ENCODE results near the gene SHISA6.

Gene SHISA6

GRCh38 chr17:11264183-11264871, 23.3 kb downstream of the SHISA6 start:
- in situ Hi-C loops (cut with MboI; ENCODE audit: low sequenced_read_pairs): no loop called here

DNA sequence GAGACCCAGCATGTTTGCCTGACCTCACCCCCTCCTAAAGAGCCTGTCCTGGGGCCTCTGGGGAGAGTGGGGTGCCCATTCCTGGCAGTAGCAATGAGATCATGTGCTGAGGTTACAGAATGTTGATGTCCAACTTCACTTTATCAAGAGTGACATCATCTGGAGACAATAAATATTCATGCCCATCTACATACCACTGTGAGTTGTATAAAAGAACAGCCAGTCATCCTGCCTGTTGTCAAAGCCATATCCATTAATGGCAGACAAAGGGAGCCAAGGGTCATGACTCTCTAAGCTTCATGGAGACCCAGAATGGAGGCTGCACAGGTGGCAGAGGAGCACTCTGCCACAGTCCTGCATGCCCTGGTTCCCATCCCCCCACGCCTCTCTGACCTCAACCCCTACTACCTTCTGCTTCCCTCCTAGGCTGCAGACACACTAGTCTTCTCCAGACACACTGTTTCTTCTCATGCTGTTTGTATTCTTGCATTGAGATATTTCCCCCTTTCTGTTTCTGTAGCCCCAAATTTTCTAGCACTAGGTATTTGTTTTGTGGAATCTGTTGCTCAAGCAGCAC, 27.1 kb downstream of the SHISA6 start:
- in situ Hi-C loops (cut with MboI; ENCODE audit: low sequenced_read_pairs): no loop called here

DNA sequence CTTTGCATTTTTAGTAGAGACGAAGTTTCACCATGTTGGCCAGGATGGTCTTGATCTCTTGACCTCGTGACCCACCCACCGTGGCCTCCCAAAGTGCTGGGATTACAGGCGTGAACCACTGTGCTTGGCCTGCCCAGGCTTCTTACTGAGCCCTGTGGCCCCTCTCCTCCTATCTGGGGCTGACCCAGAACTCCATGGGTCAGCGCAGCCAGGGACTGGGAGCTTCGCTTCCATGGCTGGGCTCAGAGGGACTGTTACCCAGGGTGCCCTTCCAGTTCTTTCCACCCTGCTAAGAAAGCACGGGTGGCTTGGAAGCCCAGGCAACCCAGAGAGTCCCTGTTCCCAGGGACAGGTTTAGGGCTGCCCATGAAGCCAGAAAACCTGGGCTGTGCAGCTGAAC, 28.2 kb downstream of the SHISA6 start:
- in situ Hi-C loops (cut with MboI; ENCODE audit: low sequenced_read_pairs): no loop called here

GRCh38 chr17:11272191-11272590, 31.2 kb downstream of the SHISA6 start:
- in situ Hi-C loops (cut with MboI; ENCODE audit: low sequenced_read_pairs): no loop called here

DNA sequence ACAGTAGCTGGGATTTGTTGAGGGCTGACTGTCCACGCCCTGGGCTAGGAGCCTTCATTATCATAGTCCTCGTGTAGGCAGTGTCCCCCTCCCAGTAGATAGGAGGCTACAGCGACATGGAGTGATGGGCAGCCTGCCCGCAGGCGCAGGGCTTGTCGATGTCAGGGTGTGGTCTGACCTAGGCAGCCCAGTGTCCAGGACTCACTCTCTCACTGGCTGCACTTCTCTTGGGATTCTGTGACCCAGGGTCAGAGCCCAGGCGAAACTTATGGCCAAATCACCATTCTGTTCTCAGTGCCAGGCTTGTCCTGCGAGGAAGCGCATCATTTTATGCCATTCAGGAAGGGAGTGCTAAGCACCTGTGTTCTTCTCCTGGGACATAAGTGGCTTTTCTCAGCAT, 32.6 kb downstream of the SHISA6 start:
- in situ Hi-C loops (cut with MboI; ENCODE audit: low sequenced_read_pairs): no loop called here

GRCh38 chr17:11274106-11274505, 33.1 kb downstream of the SHISA6 start:
- in situ Hi-C loops (cut with MboI; ENCODE audit: low sequenced_read_pairs): no loop called here

- in situ Hi-C loops (cut with MboI; ENCODE audit: low sequenced_read_pairs): no loop called here
These were observed 35.5 kb downstream of the SHISA6 start for GRCh38 chr17:11276486-11276885.

DNA sequence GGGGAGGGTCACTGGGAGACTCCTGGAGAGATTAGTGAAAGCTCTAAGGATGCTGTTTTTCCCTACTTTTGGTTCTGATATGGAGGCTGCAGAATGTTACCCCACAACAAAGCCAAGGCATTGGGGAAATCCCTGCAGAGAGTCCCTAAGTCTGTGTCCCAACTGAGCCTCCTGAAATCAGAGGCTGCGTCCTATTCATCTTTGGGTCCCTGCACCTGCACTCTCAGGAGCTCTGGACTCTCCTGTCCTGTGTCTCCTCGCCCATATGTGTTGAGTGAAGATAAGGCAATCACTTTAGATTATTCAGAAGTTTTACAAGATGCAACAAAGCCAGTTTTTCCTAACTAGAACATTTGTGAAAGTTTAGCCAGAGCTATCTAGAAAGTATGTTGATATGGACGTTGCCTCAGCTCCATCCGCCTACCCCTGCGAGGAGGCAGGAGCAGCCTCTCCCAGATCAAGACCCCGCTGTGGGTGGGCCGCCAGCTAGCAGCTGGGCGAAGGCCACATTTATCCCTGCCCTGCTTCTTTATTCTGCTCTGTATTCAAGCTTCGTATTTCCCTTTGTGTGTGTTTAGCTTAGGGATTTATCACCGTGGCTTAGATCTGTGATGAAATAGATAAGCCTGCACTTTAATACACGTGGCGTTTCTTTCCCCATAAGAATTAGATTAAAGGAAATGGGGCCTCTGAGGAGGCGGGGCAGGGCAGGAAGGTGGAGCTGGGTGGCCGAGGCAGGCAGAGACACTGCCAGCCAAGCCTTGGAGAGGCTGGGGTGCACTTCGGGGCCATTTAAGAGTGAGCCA, 37.4 kb downstream of the SHISA6 start:
- in situ Hi-C loops (cut with MboI; ENCODE audit: low sequenced_read_pairs): no loop called here

DNA sequence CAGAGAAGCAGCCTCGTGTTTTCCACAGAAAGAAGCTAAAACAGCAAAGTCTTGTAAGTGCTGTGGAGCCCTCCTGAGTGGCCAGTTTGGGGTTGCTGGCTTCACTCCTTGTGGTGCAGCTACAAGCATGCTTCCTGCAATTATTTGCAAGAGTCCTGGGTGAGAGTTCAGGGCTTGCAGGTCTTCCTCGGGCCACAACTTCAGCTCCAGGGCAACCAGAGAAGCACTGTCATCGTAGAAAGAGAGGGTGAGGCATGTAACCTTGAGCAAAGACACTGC, 37.9 kb downstream of the SHISA6 start:
- in situ Hi-C loops (cut with MboI; ENCODE audit: low sequenced_read_pairs): no loop called here

- in situ Hi-C loops (cut with MboI; ENCODE audit: low sequenced_read_pairs): no loop called here
These were observed 38.8 kb downstream of the SHISA6 start for GRCh38 chr17:11279776-11280344.

DNA sequence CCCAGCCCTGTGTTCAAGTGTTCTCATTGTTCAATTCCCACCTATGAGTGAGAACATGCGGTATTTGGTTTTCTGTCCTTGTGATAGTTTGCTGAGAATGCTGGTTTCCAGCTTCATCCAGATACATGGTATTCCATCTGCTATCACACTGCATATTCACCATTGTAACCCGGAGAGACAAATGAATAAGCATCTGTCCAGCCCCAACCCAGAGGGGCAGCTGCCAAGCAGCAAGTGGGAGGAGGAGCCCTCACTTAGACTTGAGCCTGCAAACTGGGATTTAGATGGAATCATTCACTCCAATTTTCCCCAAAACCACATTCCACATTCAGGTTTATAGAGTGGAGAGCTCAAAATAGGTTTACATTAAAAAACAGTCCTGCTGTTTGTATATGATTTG, 41.6 kb downstream of the SHISA6 start:
- in situ Hi-C loops (cut with MboI; ENCODE audit: low sequenced_read_pairs): no loop called here

GRCh38 chr17:11284811-11285210, 43.8 kb downstream of the SHISA6 start:
- in situ Hi-C loops (cut with MboI; ENCODE audit: low sequenced_read_pairs): no loop called here

DNA sequence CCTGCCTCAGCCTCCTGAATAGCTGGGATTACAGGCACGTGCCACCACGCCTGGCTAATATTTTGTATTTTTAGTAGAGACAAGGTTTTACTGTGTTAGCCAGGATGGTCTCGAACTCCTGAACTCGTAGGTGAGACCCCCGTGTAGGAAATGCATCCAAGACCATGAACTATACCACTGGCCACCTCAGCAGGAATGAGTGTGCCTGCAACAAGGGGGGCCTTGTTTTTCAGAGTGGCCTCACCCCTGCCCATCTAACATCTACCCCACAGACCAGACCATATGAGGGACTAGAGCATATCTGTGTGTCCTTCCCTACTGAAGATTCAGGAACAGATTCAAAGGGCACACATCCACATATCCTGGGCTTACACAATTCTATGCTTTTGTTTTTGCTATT, 44.9 kb downstream of the SHISA6 start:
- in situ Hi-C loops (cut with MboI; ENCODE audit: low sequenced_read_pairs): no loop called here

DNA sequence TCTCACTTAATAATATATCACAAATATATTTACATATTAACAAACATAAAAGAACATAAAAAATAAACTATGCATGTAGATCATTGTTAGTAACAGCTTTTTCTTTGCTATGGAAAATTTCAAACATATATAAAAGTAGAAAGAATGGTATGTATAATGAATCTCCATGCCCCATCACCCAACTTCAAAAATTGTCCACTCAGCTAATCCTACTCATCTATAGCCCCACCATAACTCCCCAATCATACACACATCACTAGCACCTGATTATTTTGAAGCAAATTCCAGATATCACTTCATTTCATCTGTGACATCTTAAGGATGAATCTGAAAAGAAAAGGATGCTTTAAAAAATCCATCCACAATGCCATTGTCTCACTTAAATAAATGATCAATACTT, 46.8 kb downstream of the SHISA6 start:
- in situ Hi-C loops (cut with MboI; ENCODE audit: low sequenced_read_pairs): no loop called here

DNA sequence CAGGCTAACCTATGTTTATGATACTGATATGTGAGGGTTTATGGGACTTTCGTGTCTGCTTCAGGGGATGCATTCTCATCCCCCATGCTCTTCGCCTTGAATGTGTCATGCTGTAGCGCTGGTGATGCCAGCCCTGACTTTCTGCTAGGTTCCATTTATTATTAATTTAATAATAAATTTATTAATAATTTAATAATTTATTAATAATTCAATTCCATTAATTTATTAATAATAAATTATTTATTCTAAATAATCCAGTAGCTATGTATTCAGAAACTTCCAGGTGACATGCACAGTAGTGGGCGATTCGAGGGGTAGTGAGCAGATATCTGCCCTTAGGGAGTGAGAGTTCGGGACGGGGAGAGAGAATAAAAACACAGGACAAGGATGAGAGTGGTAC, 49.8 kb downstream of the SHISA6 start:
- in situ Hi-C loops (cut with MboI; ENCODE audit: low sequenced_read_pairs): no loop called here

DNA sequence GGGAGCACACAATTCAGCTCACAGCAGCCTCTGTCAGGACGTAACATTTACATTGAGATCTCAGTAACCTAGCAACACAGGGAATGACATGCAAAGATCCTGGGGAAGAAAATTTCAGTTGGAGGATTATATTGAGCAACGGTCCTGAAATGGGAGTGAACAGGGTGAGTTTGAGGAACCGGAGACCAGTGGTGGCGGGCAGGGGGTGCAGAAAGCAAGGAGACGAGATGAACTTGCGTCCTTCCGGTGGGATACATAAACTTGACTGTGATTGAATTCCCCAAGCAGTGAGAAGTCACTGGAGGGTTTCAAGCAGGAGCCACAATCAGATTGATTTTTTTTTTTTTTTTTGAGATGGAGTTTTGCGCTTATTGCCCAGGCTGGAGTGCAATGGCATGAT, 51.5 kb downstream of the SHISA6 start:
- in situ Hi-C loops (cut with MboI; ENCODE audit: low sequenced_read_pairs): no loop called here

DNA sequence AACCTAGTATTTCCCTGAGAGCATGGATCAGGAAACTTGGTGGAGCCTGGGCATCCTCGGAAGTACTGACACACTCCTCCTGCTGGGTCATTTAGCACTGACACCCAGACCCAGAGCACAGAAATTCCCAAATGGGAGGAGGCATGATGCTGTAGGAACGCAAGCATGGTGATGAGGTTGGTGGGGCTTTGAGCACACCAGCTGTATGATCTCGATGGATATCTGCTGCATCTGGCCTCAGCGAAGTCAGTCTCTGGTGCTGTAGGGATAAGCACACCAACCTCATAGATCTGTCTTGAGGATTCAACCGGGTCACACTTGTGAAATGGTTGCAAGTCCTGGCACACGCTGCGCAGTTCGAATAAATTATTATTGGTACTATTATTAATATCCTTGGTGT, 52.5 kb downstream of the SHISA6 start:
- in situ Hi-C loops (cut with MboI; ENCODE audit: low sequenced_read_pairs): no loop called here

- in situ Hi-C loops (cut with MboI; ENCODE audit: low sequenced_read_pairs): no loop called here
These were observed 53.8 kb downstream of the SHISA6 start for GRCh38 chr17:11294826-11295225.

GRCh38 chr17:11296994-11297393, 56.0 kb downstream of the SHISA6 start:
- in situ Hi-C loops (cut with MboI; ENCODE audit: low sequenced_read_pairs): no loop called here

DNA sequence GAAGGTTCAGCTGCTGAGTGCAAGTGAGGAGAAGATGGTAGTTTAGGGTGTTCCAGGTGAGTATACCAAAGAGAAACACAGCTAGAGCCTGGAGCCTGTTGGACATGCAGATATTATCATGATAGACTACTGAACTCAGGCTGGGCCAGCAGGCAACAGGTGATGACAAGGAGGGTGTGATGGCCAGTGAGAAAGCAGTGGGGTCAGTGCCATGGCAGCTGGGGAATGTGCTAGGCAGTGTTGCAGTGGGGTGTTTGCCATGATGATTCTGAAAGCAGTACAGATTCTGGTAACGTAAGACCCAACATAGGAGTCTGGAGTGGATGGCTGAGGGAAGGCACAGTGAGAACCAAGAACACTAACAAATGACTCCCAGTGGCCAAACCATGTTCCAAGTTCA, 57.4 kb downstream of the SHISA6 start:
- in situ Hi-C loops (cut with MboI; ENCODE audit: low sequenced_read_pairs): no loop called here

GRCh38 chr17:11300201-11300600, 59.2 kb downstream of the SHISA6 start:
- in situ Hi-C loops (cut with MboI; ENCODE audit: low sequenced_read_pairs): no loop called here

DNA sequence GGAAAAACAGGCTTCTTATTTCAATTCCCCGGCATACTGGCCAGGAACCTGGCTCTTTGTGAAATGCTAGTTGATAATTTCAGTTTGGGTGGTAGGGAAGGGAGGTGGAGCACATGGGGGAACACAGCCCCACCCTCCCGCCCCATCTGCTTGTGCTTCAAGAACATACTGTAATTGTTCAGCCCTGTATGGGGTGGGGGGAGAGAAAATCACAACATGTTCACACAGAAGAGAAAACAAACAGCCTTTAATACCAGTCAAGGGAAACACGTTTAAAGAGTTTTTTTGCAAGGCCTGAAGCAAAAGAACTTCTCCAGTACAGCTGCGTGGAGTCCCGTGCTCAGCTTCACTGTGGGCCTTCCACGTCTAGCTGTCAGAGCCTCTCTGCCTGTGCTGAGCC, 59.7 kb downstream of the SHISA6 start:
- in situ Hi-C loops (cut with MboI; ENCODE audit: low sequenced_read_pairs): no loop called here
